ENCODE results near the gene AHCY.

DNA sequence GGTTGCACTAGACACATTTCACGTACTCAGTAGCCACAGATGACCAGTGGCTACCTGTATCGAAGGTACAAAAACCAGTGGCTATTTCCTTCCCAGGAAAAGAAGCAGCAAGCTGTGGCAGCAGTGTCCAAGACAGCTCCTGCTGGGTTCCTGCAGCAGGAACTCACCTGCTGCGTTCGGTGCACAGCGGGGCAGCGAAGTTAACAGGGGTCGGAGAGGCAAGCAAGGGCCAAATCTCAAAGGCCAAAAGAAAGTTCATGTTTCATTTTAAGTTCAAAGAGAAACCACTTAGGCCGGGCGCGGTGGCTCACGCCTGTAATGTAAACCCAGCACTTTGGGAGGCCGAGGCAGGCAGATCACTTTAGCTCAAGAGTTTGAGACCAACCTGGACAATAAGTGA, 35.0 kb downstream of the AHCY start:
- TF ChIP-seq, protein P1, sequence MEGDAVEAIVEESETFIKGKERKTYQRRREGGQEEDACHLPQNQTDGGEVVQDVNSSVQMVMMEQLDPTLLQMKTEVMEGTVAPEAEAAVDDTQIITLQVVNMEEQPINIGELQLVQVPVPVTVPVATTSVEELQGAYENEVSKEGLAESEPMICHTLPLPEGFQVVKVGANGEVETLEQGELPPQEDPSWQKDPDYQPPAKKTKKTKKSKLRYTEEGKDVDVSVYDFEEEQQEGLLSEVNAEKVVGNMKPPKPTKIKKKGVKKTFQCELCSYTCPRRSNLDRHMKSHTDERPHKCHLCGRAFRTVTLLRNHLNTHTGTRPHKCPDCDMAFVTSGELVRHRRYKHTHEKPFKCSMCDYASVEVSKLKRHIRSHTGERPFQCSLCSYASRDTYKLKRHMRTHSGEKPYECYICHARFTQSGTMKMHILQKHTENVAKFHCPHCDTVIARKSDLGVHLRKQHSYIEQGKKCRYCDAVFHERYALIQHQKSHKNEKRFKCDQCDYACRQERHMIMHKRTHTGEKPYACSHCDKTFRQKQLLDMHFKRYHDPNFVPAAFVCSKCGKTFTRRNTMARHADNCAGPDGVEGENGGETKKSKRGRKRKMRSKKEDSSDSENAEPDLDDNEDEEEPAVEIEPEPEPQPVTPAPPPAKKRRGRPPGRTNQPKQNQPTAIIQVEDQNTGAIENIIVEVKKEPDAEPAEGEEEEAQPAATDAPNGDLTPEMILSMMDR (IDR thresholded peaks at IDR 0.05), result no peak
- TF ChIP-seq POLR2A (IDR thresholded peaks at IDR 0.05), result no peak
- no peak for TF ChIP-seq POLR2AphosphoS5 (IDR thresholded peaks at IDR 0.05)

Data from stomach (tissue), 4 donors.